Measurements from ENCODE around the gene AMOTL1.

AMOTL1 gene

GRCh38 chr11:94834911-94835593 is 66.9 kb downstream of the AMOTL1 start:
- no peaks in the 10 kb centered on the region for H3K27me3 ChIP-seq (ENCODE audit: insufficient read depth, low read length, poor library complexity)
- no peaks in the 10 kb centered on the region for H3K79me2 ChIP-seq (ENCODE audit: insufficient read depth, low read length)
- no peak overlapping the region for H3K9ac ChIP-seq (ENCODE audit: low read depth, low read length)
- no peak overlapping the region for H2AFZ ChIP-seq (ENCODE audit: low read depth, low read length)
- H3K4me1 ChIP-seq (ENCODE audit: insufficient read depth, low read length), result no peaks in the 10 kb centered on the region
- TF ChIP-seq EZH2 (IDR thresholded peaks at IDR 0.05; ENCODE audit: borderline replicate concordance, low read depth, low read length, severe bottlenecking), result no peak
- no peaks in the 10 kb centered on the region for H3K9me3 ChIP-seq (ENCODE audit: insufficient read depth, low read length, severe bottlenecking)
- ATAC-seq (ENCODE audit: insufficient read depth, low read depth) (no peak), DNase-seq (no peak)
- H3K27ac ChIP-seq (ENCODE audit: low read length), result no peak overlapping the region
- no peaks in the 10 kb centered on the region for H4K20me1 ChIP-seq (ENCODE audit: insufficient read depth, low read length)
- H3K4me3 ChIP-seq (ENCODE audit: low read depth in 1 of 2, low read length in 2 of 2), result no peak overlapping the region
- H3K4me2 ChIP-seq (ENCODE audit: insufficient read depth, low read length), result no peak overlapping the region
- H3K36me3 ChIP-seq (ENCODE audit: insufficient read depth, low read length), result no peaks in the 10 kb centered on the region

GRCh38 chr11:94835594-94835927 is 67.4 kb downstream of the AMOTL1 start:
- Histone ChIP-seq H3K79me2 (ENCODE audit: insufficient read depth, low read length) (no peaks in the 10 kb centered on the region), H3K4me1 (ENCODE audit: insufficient read depth, low read length) (no peaks in the 10 kb centered on the region), H3K4me3 (ENCODE audit: low read depth in 1 of 2, low read length in 2 of 2) (no peak overlapping the region), H3K9ac (ENCODE audit: low read depth, low read length) (no peak overlapping the region), H3K9me3 (ENCODE audit: insufficient read depth, low read length, severe bottlenecking) (no peaks in the 10 kb centered on the region), H3K36me3 (ENCODE audit: insufficient read depth, low read length) (no peaks in the 10 kb centered on the region), H4K20me1 (ENCODE audit: insufficient read depth, low read length) (no peaks in the 10 kb centered on the region), H3K27me3 (ENCODE audit: insufficient read depth, low read length, poor library complexity) (no peaks in the 10 kb centered on the region), H3K27ac (ENCODE audit: low read length) (no peak overlapping the region), H3K4me2 (ENCODE audit: insufficient read depth, low read length) (no peak overlapping the region), H2AFZ (ENCODE audit: low read depth, low read length) (no peak overlapping the region)
- DNase-seq (no peak), ATAC-seq (ENCODE audit: insufficient read depth, low read depth) (no peak)
- TF ChIP-seq EZH2 (IDR thresholded peaks at IDR 0.05; ENCODE audit: borderline replicate concordance, low read depth, low read length, severe bottlenecking) (no peak), CTCF (IDR thresholded peaks at IDR 0.05; ENCODE audit: borderline replicate concordance, extremely low read depth, low read length, poor library complexity, severe bottlenecking) (no peak)

- no peaks in the 10 kb centered on the region for H3K79me2 ChIP-seq (ENCODE audit: insufficient read depth, low read length)
- H4K20me1 ChIP-seq (ENCODE audit: insufficient read depth, low read length), result no peaks in the 10 kb centered on the region
- H3K27me3 ChIP-seq (ENCODE audit: insufficient read depth, low read length, poor library complexity), result no peaks in the 10 kb centered on the region
- TF ChIP-seq CTCF (IDR thresholded peaks at IDR 0.05; ENCODE audit: borderline replicate concordance, extremely low read depth, low read length, poor library complexity, severe bottlenecking) (no peak), EZH2 (IDR thresholded peaks at IDR 0.05; ENCODE audit: borderline replicate concordance, low read depth, low read length, severe bottlenecking) (no peak)
- H2AFZ ChIP-seq (ENCODE audit: low read depth, low read length), result no peak overlapping the region
- DNase-seq (no peak), ATAC-seq (ENCODE audit: insufficient read depth, low read depth) (no peak)
- no peak overlapping the region for H3K9ac ChIP-seq (ENCODE audit: low read depth, low read length)
- H3K36me3 ChIP-seq (ENCODE audit: insufficient read depth, low read length), result no peaks in the 10 kb centered on the region
- no peaks in the 10 kb centered on the region for H3K9me3 ChIP-seq (ENCODE audit: insufficient read depth, low read length, severe bottlenecking)
- H3K4me2 ChIP-seq (ENCODE audit: insufficient read depth, low read length), result no peak overlapping the region
- H3K27ac ChIP-seq (ENCODE audit: low read length), result no peak overlapping the region
- H3K4me3 ChIP-seq (ENCODE audit: low read depth in 1 of 2, low read length in 2 of 2), result no peak overlapping the region
- no peaks in the 10 kb centered on the region for H3K4me1 ChIP-seq (ENCODE audit: insufficient read depth, low read length)
Observed at GRCh38 chr11:94837317-94837716, 69.2 kb downstream of the AMOTL1 start.

GRCh38 chr11:94838027-94838731 is 70.0 kb downstream of the AMOTL1 start:
- TF ChIP-seq CTCF (IDR thresholded peaks at IDR 0.05; ENCODE audit: borderline replicate concordance, extremely low read depth, low read length, poor library complexity, severe bottlenecking) (no peak), EZH2 (IDR thresholded peaks at IDR 0.05; ENCODE audit: borderline replicate concordance, low read depth, low read length, severe bottlenecking) (no peak)
- DNase-seq, result no peak
- Histone ChIP-seq H3K9me3 (ENCODE audit: insufficient read depth, low read length, severe bottlenecking) (no peaks in the 10 kb centered on the region), H3K4me1 (ENCODE audit: insufficient read depth, low read length) (no peaks in the 10 kb centered on the region), H3K27ac (ENCODE audit: low read length) (no peak overlapping the region), H3K79me2 (ENCODE audit: insufficient read depth, low read length) (no peaks in the 10 kb centered on the region), H3K4me2 (ENCODE audit: insufficient read depth, low read length) (no peak overlapping the region), H4K20me1 (ENCODE audit: insufficient read depth, low read length) (no peaks in the 10 kb centered on the region), H3K9ac (ENCODE audit: low read depth, low read length) (no peak overlapping the region), H3K36me3 (ENCODE audit: insufficient read depth, low read length) (no peaks in the 10 kb centered on the region), H3K4me3 (ENCODE audit: low read depth in 1 of 2, low read length in 2 of 2) (no peak overlapping the region), H3K27me3 (ENCODE audit: insufficient read depth, low read length, poor library complexity) (no peaks in the 10 kb centered on the region), H2AFZ (ENCODE audit: low read depth, low read length) (no peak overlapping the region)
- ATAC-seq (ENCODE audit: insufficient read depth, low read depth), result no peak
